NB4 (cell line): ENCODE results near the gene SERPINE2.

Experiments used
- POLR2A ChIP-seq: IDR thresholded peaks from 2 replicates; pipeline ENCODE4 v1.6.1; 2011; ENCODE audit warnings: mild to moderate bottlenecking; ENCODE audit not compliant: insufficient read length; ENCODE audit errors: extremely low read depth
- TF ChIP-seq, protein P1 (sequence below): IDR thresholded peaks from one replicate; pipeline ENCODE4 v1.5.1; 2012; ENCODE audit warnings: low read depth, low read length

DNA sequence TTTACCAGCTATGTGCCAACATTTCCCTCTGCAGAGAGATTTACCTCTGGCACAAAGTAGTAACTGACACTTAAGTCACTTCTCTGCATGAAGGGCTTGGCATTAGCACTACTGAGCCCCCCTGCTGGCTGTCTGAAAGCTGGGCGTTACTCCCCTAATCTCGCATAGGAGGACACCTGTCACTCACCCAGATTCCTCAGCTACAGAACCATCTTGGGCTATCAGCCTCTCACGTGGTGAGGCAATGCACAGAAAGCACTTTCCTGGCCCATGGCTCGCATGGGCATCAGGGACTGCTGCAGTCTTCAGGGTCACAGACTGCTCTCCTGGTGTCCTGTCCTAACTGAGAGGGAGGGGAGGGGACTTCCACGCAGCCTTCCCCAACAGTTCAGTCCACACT lies 12.0 kb downstream of the SERPINE2 start:
- TF ChIP-seq, protein P1, sequence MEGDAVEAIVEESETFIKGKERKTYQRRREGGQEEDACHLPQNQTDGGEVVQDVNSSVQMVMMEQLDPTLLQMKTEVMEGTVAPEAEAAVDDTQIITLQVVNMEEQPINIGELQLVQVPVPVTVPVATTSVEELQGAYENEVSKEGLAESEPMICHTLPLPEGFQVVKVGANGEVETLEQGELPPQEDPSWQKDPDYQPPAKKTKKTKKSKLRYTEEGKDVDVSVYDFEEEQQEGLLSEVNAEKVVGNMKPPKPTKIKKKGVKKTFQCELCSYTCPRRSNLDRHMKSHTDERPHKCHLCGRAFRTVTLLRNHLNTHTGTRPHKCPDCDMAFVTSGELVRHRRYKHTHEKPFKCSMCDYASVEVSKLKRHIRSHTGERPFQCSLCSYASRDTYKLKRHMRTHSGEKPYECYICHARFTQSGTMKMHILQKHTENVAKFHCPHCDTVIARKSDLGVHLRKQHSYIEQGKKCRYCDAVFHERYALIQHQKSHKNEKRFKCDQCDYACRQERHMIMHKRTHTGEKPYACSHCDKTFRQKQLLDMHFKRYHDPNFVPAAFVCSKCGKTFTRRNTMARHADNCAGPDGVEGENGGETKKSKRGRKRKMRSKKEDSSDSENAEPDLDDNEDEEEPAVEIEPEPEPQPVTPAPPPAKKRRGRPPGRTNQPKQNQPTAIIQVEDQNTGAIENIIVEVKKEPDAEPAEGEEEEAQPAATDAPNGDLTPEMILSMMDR: no peak
- TF ChIP-seq POLR2A: no peak
